Activated CD4-positive, CD25-positive, alpha-beta regulatory T cell treated with anti-CD3 and anti-CD28 coated beads, Interleukin-2, amount 50 U/mL, for 16 hours (primary cell): ENCODE measurements around the gene PCNX3.

Source experiments
- DNase-seq: peaks from one replicate; pipeline ENCODE4 v3.0.0-alpha.2; 2020; ENCODE audit warnings: low read depth, low spot score

The PCNX3 gene

GRCh38 chr11:65598258-65598699, 17.3 kb upstream of the PCNX3 start:
- no peak for DNase-seq

DNA sequence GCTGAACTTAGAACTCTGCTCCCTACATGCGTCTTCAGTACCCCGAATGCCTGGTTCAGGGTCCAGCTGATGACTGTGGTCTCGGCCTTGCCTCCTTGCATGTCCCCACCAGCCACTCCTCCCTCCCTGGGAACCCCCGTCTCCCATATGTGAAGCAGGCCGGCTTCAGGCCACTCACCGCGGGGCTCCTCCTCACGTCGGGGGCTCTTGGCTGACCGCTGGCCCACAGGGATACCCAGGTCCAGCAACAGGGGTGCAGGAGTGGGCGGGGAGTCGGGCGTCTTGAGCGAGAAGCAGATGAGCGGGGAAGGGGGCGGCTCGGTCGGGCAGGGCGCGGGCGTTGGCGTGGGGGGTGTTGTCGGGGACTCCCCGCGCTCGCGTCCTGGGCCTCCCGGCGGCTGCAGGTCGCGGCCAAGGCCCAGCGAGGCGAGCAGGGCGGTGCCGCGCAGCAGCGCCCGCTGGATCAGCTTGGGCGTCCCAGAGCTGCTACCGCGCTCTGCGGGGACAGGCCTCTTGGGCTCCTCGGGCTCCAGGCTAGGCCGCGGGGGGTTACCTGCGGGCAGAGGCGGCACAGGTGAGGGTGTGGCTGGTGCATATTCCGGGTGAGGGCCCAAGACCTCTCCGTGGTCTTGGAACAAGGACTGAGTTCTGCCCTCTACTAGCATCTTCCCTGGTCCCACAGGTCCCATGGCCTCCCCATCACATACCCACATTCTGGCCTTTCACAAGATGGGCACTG, 16.2 kb upstream of the PCNX3 start:
- no peak for DNase-seq

GRCh38 chr11:65599955-65600246, 15.7 kb upstream of the PCNX3 start:
- DNase-seq: no peak

- no peak for DNase-seq
These were observed 11.3 kb upstream of the PCNX3 start for GRCh38 chr11:65604258-65604657.

- no peak for DNase-seq
These were observed 8.5 kb upstream of the PCNX3 start for GRCh38 chr11:65606876-65607613.

DNA sequence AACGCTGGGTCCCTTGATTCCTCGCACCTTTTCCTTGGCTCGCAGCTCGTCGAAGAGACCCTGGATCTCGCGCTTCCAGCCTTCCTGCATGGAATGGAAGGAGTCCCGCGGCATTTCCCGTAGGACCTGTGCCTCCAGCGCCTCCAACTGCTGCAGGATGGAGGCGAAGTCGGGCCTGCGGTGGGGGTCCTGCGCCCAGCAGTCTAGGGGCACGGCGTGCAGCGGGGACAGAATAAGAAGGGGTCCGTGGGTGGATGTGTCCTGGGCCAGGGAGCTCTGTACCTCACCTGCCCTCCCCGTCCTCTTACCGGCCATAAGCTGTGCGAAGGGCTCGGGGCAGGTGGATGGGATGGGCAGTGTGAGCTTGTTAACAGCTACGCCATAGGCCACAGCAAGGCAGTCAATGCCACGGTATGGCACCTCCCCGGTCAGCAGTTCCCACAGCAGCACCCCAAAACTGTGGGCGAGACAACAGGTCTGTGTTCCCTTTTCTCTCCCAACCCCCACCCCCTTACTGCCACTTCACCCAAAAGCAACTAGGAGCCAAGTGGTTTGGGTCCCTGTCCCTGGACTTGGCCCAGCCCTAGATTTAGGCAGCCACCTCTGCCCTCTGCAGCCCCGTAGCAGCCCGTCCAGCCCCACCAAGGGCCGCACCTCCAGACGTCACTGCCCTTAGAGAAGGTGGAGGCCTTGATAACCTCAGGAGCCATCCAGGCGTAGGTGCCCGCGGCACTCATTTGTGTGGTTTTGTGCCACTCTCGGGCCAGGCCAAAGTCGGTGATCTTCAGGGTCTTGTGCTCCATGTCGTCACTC, 7.8 kb upstream of the PCNX3 start:
- no peak for DNase-seq

- DNase-seq: no peak
These were observed 6.3 kb upstream of the PCNX3 start for GRCh38 chr11:65609229-65609628.

GRCh38 chr11:65609665-65610064, 5.9 kb upstream of the PCNX3 start:
- no peak for DNase-seq

DNA sequence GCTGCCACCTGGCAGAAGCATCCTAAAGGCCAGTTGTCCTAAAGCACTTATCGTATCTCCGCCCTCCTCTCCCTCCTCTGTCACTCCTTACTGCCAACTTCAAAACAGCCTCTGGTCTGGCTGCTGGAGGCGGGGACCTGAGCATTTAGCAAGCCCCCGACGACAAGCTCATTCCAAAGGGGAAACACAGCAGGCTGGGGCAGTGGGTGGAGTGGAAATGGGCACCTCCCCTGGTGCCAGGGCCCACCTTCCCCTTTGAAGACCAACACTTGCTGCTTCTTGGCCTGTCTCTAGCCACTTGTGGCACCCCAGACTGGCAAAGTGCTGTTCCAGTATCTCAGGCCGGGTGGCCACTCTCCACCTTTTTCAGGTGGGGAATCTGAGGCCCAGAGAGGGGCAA, 5.2 kb upstream of the PCNX3 start:
- no peak for DNase-seq

- DNase-seq: no peak
These were observed 4.4 kb upstream of the PCNX3 start for GRCh38 chr11:65611028-65611757.

DNA sequence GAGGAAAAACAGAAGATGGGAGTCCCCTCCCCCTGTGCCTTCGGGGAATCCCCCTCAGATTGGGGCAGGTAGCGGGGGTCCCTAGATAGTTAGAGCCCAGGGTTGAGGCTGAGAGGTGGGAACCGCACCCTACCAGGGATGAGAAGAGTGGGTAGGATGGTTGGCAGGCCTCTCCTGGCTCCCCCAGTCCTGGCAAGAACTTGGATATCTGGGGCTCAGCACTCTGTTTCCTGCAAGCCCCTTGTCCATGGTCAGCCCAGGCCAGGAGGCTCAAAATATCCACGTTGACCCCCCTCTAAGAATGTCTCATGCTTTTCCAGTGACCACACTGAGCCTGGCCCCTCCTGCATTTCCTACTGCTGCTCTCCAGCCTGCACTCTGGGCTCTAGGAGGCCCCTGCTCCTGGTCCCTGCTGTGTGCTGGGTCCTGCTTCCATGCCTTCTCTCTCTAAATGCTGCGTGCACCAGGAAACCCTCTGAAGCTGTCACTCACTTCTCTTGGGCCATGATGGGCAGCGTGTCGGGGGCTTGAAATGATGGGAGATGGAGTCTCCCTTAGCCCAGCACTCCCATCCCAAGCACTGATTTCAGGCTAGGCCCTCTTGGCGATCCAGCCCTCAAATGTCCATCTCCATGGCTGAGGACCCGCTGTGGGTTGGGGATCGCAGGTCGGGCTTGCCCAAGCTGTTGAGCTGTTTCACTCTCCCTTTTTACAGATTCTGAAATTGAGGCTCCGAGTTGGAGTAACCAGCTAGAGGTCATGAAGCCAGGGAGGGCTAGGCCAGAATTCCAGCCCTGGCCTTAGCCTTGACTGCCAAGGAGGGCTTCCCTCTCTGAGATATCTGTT, 3.6 kb upstream of the PCNX3 start:
- DNase-seq: no peak

DNA sequence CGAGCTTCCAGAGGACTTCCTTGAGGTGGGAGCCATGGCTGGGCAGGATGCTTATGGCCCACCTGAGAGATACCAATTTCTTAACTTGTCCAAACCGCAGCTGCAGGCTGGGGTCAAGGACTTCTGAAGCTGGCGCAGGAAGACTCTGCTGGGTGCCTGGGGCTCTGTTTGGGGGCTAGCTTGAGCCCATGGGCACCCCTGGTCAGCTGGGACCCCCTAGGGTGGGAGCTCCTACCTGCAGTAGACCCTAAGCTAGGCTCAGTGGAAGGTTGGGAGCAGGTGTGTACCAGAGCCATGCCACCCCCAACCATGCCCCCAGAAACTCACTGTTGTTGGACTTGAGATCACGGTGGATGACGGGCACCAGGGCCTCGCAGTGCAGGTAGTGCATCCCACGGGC, 2.9 kb upstream of the PCNX3 start:
- no peak for DNase-seq

GRCh38 chr11:65613091-65613928, 2.3 kb upstream of the PCNX3 start:
- DNase-seq: no peak

- DNase-seq: no peak
These were observed 486 bp downstream of the PCNX3 start for GRCh38 chr11:65615950-65616574.

DNA sequence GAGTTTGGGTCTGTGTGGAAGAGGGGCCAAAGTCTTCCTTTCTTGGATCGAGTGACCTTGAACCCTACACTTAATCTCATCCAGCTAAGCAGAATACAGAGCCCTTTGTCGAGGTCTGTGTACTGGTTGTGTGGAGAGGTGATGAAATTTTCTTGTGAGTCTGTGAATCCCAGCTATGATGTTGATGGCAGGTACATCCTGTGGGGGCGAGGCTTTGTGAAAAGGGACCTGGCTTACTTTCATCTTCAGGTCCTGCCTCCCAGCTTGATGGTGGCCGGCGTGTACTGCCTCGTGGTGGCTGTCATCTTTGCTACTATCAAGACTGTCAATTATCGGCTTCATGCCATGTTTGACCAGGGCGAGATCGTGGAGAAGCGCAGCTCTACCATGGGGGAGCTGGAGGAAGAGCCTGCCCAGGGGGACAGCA, 1.0 kb downstream of the PCNX3 start:
- no peak for DNase-seq

GRCh38 chr11:65617136-65617850, 1.7 kb downstream of the PCNX3 start:
- no peak for DNase-seq

GRCh38 chr11:65617990-65618751, 2.6 kb downstream of the PCNX3 start:
- no peak for DNase-seq

DNA sequence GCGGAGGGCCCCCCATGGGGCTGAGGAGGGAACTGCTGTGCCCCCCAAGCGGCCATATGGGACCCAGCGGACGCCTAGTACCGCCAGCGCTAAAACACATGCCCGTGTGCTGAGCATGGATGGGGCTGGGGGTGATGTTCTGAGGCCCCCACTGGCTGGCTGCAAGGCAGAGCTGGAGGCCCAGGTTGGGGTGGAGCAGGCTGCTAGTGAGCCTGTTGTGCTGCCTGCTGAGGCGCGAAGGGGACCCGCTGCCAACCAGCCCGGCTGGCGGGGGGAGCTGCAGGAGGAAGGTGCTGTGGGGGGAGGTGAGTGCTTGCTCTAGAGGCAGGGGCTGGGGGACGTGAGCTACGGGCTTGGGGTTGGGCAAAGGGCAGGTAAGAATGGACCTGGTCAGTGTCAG, 3.2 kb downstream of the PCNX3 start:
- DNase-seq: no peak
